CD4-positive, alpha-beta T cell (primary cell): ENCODE measurements around the gene LHX6. TPM values are rescaled to one million over a fixed set of nuclear protein-coding genes. Genes with fewer than 3 reads are reported as not detected.

Experiments used
- ATAC-seq: fragments of 200-7000 bp; cut with Tn5 transposase; one replicate; pipeline ENCODE4 v1.10.0; 2022; ENCODE audit warnings: mild to moderate bottlenecking; ENCODE audit not compliant: poor library complexity
- CTCF ChIA-PET: fragments of 350-600 bp; sonication (Branson Sonifier 250); formaldehyde crosslinking; loops from one replicate; lab custom pipeline; 2021; ENCODE audit warnings: antibody characterized with exemption, inconsistent platforms; lab: Charles Lee
- POLR2A ChIA-PET: fragments of 350-600 bp; sonication (Branson Sonifier 250); formaldehyde crosslinking; loops from one replicate; lab custom pipeline; 2021; ENCODE audit warnings: antibody characterized with exemption, inconsistent platforms; lab: Charles Lee
- DNase-seq, 14 experiments: peaks; one replicate each; pipeline ENCODE4 v3.0.0-alpha.2; 2013 to 2020; ENCODE audit warnings: mixed read lengths in 2 of 14
- H3K27ac ChIP-seq, 2 donors: one replicate each; pipeline versions ENCODE4 v1.5.1 to v1.7.0; 2013; ENCODE audit warnings: low read length in 2 of 2, low read depth in 1 of 2, mild to moderate bottlenecking in 1 of 2
- H3K27me3 ChIP-seq, 2 experiments: 1 replicate in 1 of 2; 2 replicates in 1 of 2; pipeline versions ENCODE4 v1.6.1 to v1.7.0; 2013; ENCODE audit warnings: low read length in 2 of 2, control low read depth in 1 of 2, mild to moderate bottlenecking in 1 of 2, moderate library complexity in 1 of 2; ENCODE audit not compliant: insufficient read depth in 2 of 2, control insufficient read depth in 1 of 2
- H3K36me3 ChIP-seq: one replicate; pipeline ENCODE4 v1.6.1; 2013; ENCODE audit warnings: low read length, control low read depth; ENCODE audit not compliant: insufficient read depth
- H3K4me1 ChIP-seq: one replicate; pipeline ENCODE4 v1.6.1; 2013; ENCODE audit warnings: low read length, control low read depth; ENCODE audit not compliant: insufficient read depth
- H3K4me3 ChIP-seq: one replicate; pipeline ENCODE4 v1.5.1; 2013; ENCODE audit warnings: mild to moderate bottlenecking, low read length, moderate library complexity
- H3K9me3 ChIP-seq, 2 experiments: 1 replicate in 1 of 2; 2 replicates in 1 of 2; pipeline versions ENCODE4 v1.6.1 to v1.7.0; 2013; ENCODE audit warnings: low read length in 2 of 2, mild to moderate bottlenecking in 2 of 2, control low read depth in 1 of 2, moderate library complexity in 1 of 2; ENCODE audit not compliant: control insufficient read depth in 1 of 2, insufficient read depth in 1 of 2
- H3K27ac Mint-ChIP-seq: one replicate; pipeline ENCODE4 v1.8.0; 2020; ENCODE audit warnings: mixed read lengths
- H3K27me3 Mint-ChIP-seq: one replicate; pipeline ENCODE4 v1.8.0; 2021; ENCODE audit warnings: mixed read lengths
- H3K36me3 Mint-ChIP-seq: one replicate; pipeline ENCODE4 v1.8.0; 2021; ENCODE audit warnings: low read depth, mixed read lengths
- H3K4me1 Mint-ChIP-seq: one replicate; pipeline ENCODE4 v1.8.0; 2021; ENCODE audit warnings: low read depth, mixed read lengths
- H3K4me3 Mint-ChIP-seq: one replicate; pipeline ENCODE4 v1.8.0; 2020; ENCODE audit warnings: mild to moderate bottlenecking, mixed read lengths
- H3K9me3 Mint-ChIP-seq: one replicate; pipeline ENCODE4 v1.8.0; 2020; ENCODE audit warnings: mixed read lengths
- intact Hi-C, 2 experiments: fragments of 100-400 bp; cut with DNase I in 1 of 2; cut with micrococcal nuclease in 1 of 2; formaldehyde crosslinking; loops; one replicate each; pipeline versions ENCODE4 v1.15.1 to v1.9.0; 2023 to 2025; cut with DNase I, micrococcal nuclease
- total RNA-seq, 174 experiments: library from RNA in 2 of 174; stranded (reverse) in 2 of 174; gene quantifications; one replicate each; pipeline ENCODE4 v1.2.3 and lab custom pipeline; 2021 to 2026
- TF ChIP-seq, protein P1 (sequence below): fragments of 200-600 bp; IDR thresholded peaks from one replicate; pipeline ENCODE4 v1.8.0; 2022; ENCODE audit warnings: antibody characterized with exemption, mild to moderate bottlenecking

LHX6 gene
- total RNA-seq, 2 experiments from 2014 or later, result not detected

DNA sequence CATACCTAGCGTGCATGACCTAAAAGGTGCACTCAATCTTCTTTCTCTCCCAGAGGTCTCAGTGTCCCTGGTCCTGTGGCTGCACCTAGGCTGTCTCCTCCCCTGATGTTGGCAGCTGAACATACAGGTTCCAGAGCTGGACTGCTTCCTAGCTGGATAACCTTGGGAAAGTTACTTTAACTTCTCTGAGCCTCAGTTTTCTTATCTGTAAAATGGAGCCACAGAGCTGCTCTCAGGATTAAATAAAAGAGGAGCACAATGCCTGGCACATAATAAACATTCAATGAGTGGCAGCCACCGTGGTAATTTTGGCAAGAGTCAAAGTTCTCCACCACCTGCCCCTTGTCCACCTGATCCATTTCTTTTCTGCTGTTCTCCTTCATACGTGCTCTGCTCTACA, 55.1 kb downstream of the LHX6 start:
- intact Hi-C loops, result no loop called here
- TF ChIP-seq, protein P1, sequence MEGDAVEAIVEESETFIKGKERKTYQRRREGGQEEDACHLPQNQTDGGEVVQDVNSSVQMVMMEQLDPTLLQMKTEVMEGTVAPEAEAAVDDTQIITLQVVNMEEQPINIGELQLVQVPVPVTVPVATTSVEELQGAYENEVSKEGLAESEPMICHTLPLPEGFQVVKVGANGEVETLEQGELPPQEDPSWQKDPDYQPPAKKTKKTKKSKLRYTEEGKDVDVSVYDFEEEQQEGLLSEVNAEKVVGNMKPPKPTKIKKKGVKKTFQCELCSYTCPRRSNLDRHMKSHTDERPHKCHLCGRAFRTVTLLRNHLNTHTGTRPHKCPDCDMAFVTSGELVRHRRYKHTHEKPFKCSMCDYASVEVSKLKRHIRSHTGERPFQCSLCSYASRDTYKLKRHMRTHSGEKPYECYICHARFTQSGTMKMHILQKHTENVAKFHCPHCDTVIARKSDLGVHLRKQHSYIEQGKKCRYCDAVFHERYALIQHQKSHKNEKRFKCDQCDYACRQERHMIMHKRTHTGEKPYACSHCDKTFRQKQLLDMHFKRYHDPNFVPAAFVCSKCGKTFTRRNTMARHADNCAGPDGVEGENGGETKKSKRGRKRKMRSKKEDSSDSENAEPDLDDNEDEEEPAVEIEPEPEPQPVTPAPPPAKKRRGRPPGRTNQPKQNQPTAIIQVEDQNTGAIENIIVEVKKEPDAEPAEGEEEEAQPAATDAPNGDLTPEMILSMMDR, result no peak
- peaks cover 9 to 26% of the 10 kb centered on the region in 2 experiments for H3K27me3 ChIP-seq
- Mint-ChIP-seq H3K36me3 (no peaks in the 10 kb centered on the region), H3K9me3 (no peaks in the 10 kb centered on the region), H3K4me3 (no peak overlapping the region), H3K27me3 (peaks cover 53% of the 10 kb centered on the region), H3K27ac (no peak overlapping the region), H3K4me1 (no peaks in the 10 kb centered on the region)
- H3K9me3 ChIP-seq, result no peaks in the 10 kb centered on the region
- CTCF ChIA-PET, result no interaction called here
- POLR2A ChIA-PET, result no interaction called here
- H3K36me3 ChIP-seq, result no peaks in the 10 kb centered on the region
- H3K27ac ChIP-seq, result no peak overlapping the region
- no peak for DNase-seq
- no peak for ATAC-seq
- H3K4me1 ChIP-seq, result no peaks in the 10 kb centered on the region
- no peak overlapping the region for H3K4me3 ChIP-seq

DNA sequence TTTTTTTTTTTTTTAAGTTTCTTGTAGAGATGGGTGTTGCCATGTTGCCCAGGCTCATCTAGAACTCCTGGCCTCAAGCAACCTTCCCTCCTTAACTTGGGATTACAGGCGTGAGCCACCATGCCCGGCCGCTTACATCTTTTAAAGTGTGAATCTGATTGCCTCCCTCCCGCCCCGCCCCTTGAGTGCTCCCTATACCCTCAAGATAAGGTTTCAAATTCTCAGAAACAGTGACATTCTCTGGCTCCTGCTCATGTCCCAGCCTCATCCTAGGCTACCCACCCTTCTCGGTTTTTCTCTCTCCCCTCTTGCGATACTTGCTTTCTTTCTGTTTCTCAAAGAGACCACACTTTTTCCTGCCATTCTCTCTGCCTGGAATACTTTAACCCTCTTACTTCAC, 56.6 kb downstream of the LHX6 start:
- TF ChIP-seq, protein P1, result no peak
- no peaks in the 10 kb centered on the region for H3K9me3 Mint-ChIP-seq
- ATAC-seq (no peak), DNase-seq (no peak)
- Histone ChIP-seq H3K27ac (no peak overlapping the region), H3K36me3 (no peaks in the 10 kb centered on the region), H3K4me1 (no peaks in the 10 kb centered on the region), H3K27me3 (peaks cover 12 to 26% of the 10 kb centered on the region in 2 experiments), H3K9me3 (no peaks in the 10 kb centered on the region), H3K4me3 (no peak overlapping the region)
- no peak overlapping the region for H3K4me3 Mint-ChIP-seq
- no peaks in the 10 kb centered on the region for H3K4me1 Mint-ChIP-seq
- CTCF ChIA-PET, result interaction anchor here (0.6 kb wide), 2 partner anchors 9 to 34 kb away, joined by 4 read pairs; no protein-coding TSS in a partner anchor
- peaks cover 63% of the 10 kb centered on the region for H3K27me3 Mint-ChIP-seq
- no peaks in the 10 kb centered on the region for H3K36me3 Mint-ChIP-seq
- H3K27ac Mint-ChIP-seq, result no peak overlapping the region
- POLR2A ChIA-PET, result no interaction called here
- intact Hi-C loops, result no loop called here

DNA sequence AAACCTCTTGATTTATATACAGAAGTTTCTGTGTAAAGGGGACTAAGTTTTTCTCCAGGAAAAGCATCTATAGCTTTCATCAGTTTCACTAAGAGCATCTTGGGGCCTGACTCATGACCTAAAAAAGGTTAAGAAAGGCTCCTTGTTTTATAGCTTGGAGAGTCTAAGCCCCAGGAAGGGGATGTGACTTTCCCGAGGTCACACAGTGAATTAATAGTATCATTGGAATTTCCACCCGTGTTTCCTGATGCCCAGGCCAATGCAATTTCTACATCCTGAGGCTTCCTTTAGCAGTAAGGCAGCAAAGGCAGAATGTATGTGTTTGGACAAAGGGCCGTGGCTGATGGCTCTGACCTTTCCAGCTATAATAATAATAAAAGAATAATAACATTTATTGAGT, 60.4 kb downstream of the LHX6 start:
- Mint-ChIP-seq H3K36me3 (no peaks in the 10 kb centered on the region), H3K27ac (no peak overlapping the region), H3K4me1 (no peaks in the 10 kb centered on the region), H3K27me3 (peaks cover 62% of the 10 kb centered on the region), H3K4me3 (no peak overlapping the region), H3K9me3 (no peaks in the 10 kb centered on the region)
- intact Hi-C loops, result no loop called here
- peaks cover 12 to 15% of the 10 kb centered on the region in 2 experiments for H3K27me3 ChIP-seq
- no peaks in the 10 kb centered on the region for H3K36me3 ChIP-seq
- TF ChIP-seq, protein P1, result no peak
- H3K4me3 ChIP-seq, result no peak overlapping the region
- POLR2A ChIA-PET, result no interaction called here
- ATAC-seq (no peak), DNase-seq (no peak)
- CTCF ChIA-PET, result no interaction called here
- no peaks in the 10 kb centered on the region for H3K9me3 ChIP-seq
- no peaks in the 10 kb centered on the region for H3K4me1 ChIP-seq
- H3K27ac ChIP-seq, result no peak overlapping the region
